DOHH2 (cell line): ENCODE data around the gene NRAP.
"Not testable (repeated sequence)": the region's sequence is repeated elsewhere in the genome, so short reads cannot be mapped to it uniquely, and the experiment has no call there.

Source experiments
- H3F3A ChIP-seq: fragments of 200-600 bp; sonication (generic), shearing (Covaris generic); 2 replicates; pipeline ENCODE4 v1.6.0; 2016; ENCODE audit warnings: antibody characterized with exemption, mild to moderate bottlenecking; ENCODE audit not compliant: control insufficient read depth, insufficient read depth
- H3K27ac ChIP-seq: fragments of 200-600 bp; sonication (generic); 2 replicates; pipeline ENCODE4 v1.5.1; 2014; ENCODE audit warnings: low read depth, mild to moderate bottlenecking, low read length, moderate library complexity
- H3K27me3 ChIP-seq: fragments of 200-600 bp; sonication (generic); 2 replicates; pipeline ENCODE4 v1.6.1; 2014; ENCODE audit warnings: mild to moderate bottlenecking, low read length, mixed read lengths; ENCODE audit not compliant: control insufficient read depth
- H3K36me3 ChIP-seq: fragments of 200-600 bp; sonication (generic); 2 replicates; pipeline ENCODE4 v1.6.1; 2014; ENCODE audit warnings: mild to moderate bottlenecking, low read length, moderate library complexity, mixed read lengths; ENCODE audit not compliant: control insufficient read depth
- H3K4me1 ChIP-seq: fragments of 200-600 bp; sonication (generic); 2 replicates; pipeline ENCODE4 v1.6.1; 2014; ENCODE audit warnings: mild to moderate bottlenecking, low read length, mixed read lengths; ENCODE audit not compliant: control insufficient read depth
- H3K4me2 ChIP-seq: fragments of 200-600 bp; sonication (generic); 2 replicates; pipeline ENCODE4 v1.6.0; 2014; ENCODE audit warnings: mild to moderate bottlenecking, low read length, moderate library complexity
- H3K4me3 ChIP-seq: fragments of 200-600 bp; sonication (generic); 2 replicates; pipeline ENCODE4 v1.5.1; 2014; ENCODE audit warnings: mild to moderate bottlenecking, low read length, mixed read lengths
- H3K79me2 ChIP-seq: fragments of 200-600 bp; sonication (generic); 2 replicates; pipeline ENCODE4 v1.6.1; 2014; ENCODE audit warnings: mild to moderate bottlenecking, low read length, mixed read lengths; ENCODE audit not compliant: control insufficient read depth
- H3K9me2 ChIP-seq: fragments of 200-600 bp; sonication (generic); replicated peaks from 2 replicates; pipeline ENCODE4 v1.6.1; 2014; ENCODE audit warnings: mild to moderate bottlenecking, low read length, mixed read lengths; ENCODE audit not compliant: control insufficient read depth
- H3K9me3 ChIP-seq: fragments of 200-600 bp; sonication (generic); 2 replicates; pipeline ENCODE4 v1.6.1; 2014; ENCODE audit warnings: antibody characterized with exemption, low read length, mixed read lengths; ENCODE audit not compliant: control insufficient read depth, insufficient read depth
- H4K20me1 ChIP-seq: fragments of 200-600 bp; sonication (generic); 2 replicates; pipeline ENCODE4 v1.6.0; 2014; ENCODE audit warnings: low read depth, mild to moderate bottlenecking, antibody characterized with exemption, low read length, moderate library complexity; ENCODE audit not compliant: control insufficient read depth, insufficient read depth
- CTCF ChIP-seq: fragments of 200-600 bp; sonication (generic); IDR thresholded peaks from one replicate; pipeline ENCODE4 v1.5.1; 2014; ENCODE audit warnings: antibody characterized with exemption, mild to moderate bottlenecking, low read depth, low read length; ENCODE audit not compliant: poor library complexity, severe bottlenecking
- EZH2phosphoT487 ChIP-seq: fragments of 200-600 bp; sonication (generic); IDR thresholded peaks from 2 replicates; pipeline ENCODE4 v1.6.1; 2017; ENCODE audit warnings: borderline replicate concordance, mild to moderate bottlenecking, antibody characterized with exemption, low read length, moderate library complexity, mixed read lengths

NRAP gene

GRCh38 chr10:113663142-113663541, 699 bp downstream of the NRAP start:
- Histone ChIP-seq H3K79me2 (no peaks in the 10 kb centered on the region), H3K4me2 (no peak overlapping the region), H3K9me3 (no peaks in the 10 kb centered on the region), H3K4me3 (no peak overlapping the region), H3K9me2 (no peaks in the 10 kb centered on the region), H3K27me3 (no peaks in the 10 kb centered on the region), H3K36me3 (no peaks in the 10 kb centered on the region), H4K20me1 (no peaks in the 10 kb centered on the region), H3F3A (no peaks in the 10 kb centered on the region), H3K27ac (no peak overlapping the region), H3K4me1 (no peaks in the 10 kb centered on the region)
- TF ChIP-seq EZH2phosphoT487 (no peak), CTCF (no peak)

GRCh38 chr10:113661332-113661731, 2.5 kb downstream of the NRAP start:
- H3K4me2 ChIP-seq: no peak overlapping the region
- no peaks in the 10 kb centered on the region for H3K9me2 ChIP-seq
- no peaks in the 10 kb centered on the region for H3K36me3 ChIP-seq
- no peak overlapping the region for H3K27ac ChIP-seq
- no peak for TF ChIP-seq CTCF
- no peak for TF ChIP-seq EZH2phosphoT487
- no peak overlapping the region for H3K4me3 ChIP-seq
- no peaks in the 10 kb centered on the region for H3K79me2 ChIP-seq
- no peaks in the 10 kb centered on the region for H3K27me3 ChIP-seq
- no peaks in the 10 kb centered on the region for H3K9me3 ChIP-seq
- H3F3A ChIP-seq: no peaks in the 10 kb centered on the region
- no peaks in the 10 kb centered on the region for H4K20me1 ChIP-seq
- no peaks in the 10 kb centered on the region for H3K4me1 ChIP-seq

GRCh38 chr10:113657544-113657943, 6.3 kb downstream of the NRAP start:
- TF ChIP-seq EZH2phosphoT487: no peak
- Histone ChIP-seq H3K9me3 (no peaks in the 10 kb centered on the region), H3K4me1 (no peaks in the 10 kb centered on the region), H3K27me3 (no peaks in the 10 kb centered on the region; the same call in 1 of the 2 replicates), H3K36me3 (no peaks in the 10 kb centered on the region), H3F3A (no peaks in the 10 kb centered on the region), H3K9me2 (no peaks in the 10 kb centered on the region), H4K20me1 (no peaks in the 10 kb centered on the region), H3K4me3 (no peak overlapping the region), H3K4me2 (no peak overlapping the region), H3K79me2 (no peaks in the 10 kb centered on the region), H3K27ac (no peak overlapping the region)

GRCh38 chr10:113656896-113657295, 6.9 kb downstream of the NRAP start:
- H3K4me1 ChIP-seq: no peaks in the 10 kb centered on the region
- H3K27ac ChIP-seq: no peak overlapping the region
- H3K4me2 ChIP-seq: no peak overlapping the region
- no peaks in the 10 kb centered on the region for H3K9me2 ChIP-seq
- no peaks in the 10 kb centered on the region for H4K20me1 ChIP-seq
- no peaks in the 10 kb centered on the region for H3K36me3 ChIP-seq
- no peak overlapping the region for H3K4me3 ChIP-seq
- H3K9me3 ChIP-seq: no peaks in the 10 kb centered on the region
- no peaks in the 10 kb centered on the region for H3F3A ChIP-seq
- H3K79me2 ChIP-seq: no peaks in the 10 kb centered on the region
- H3K27me3 ChIP-seq: no peaks in the 10 kb centered on the region; the same call in 1 of the 2 replicates
- TF ChIP-seq EZH2phosphoT487 (no peak), CTCF (no peak)

- not testable (repeated sequence) for H3F3A ChIP-seq, H3K9me3 ChIP-seq, H3K9me2 ChIP-seq, H3K4me3 ChIP-seq, H3K4me2 ChIP-seq, H3K27me3 ChIP-seq, H4K20me1 ChIP-seq, H3K79me2 ChIP-seq, H3K27ac ChIP-seq, H3K4me1 ChIP-seq, H3K36me3 ChIP-seq
Observed at GRCh38 chr10:113652456-113652855, 11.4 kb downstream of the NRAP start.
